Bronchus fibroblast of lung (primary cell): ENCODE measurements around the gene DTD2. TPM values are rescaled to one million over a fixed set of nuclear protein-coding genes. Genes with fewer than 3 reads are reported as not detected.

Experiments used
- total RNA-seq: library from RNA; depleted of rRNA; stranded (reverse); fragments of >200 nt; gene quantifications from 2 replicates; pipeline ENCODE4 v1.2.3, GENCODE V29; 2015

The DTD2 gene
- 31.2 and 35.6 TPM in 2 replicates for total RNA-seq

GRCh38 chr14:31456841-31457664, at the start of gene DTD2:
DTD2 (minus strand) TSS chr14:31457506; CDS start chr14:31457393, 113 bp downstream.

DNA sequence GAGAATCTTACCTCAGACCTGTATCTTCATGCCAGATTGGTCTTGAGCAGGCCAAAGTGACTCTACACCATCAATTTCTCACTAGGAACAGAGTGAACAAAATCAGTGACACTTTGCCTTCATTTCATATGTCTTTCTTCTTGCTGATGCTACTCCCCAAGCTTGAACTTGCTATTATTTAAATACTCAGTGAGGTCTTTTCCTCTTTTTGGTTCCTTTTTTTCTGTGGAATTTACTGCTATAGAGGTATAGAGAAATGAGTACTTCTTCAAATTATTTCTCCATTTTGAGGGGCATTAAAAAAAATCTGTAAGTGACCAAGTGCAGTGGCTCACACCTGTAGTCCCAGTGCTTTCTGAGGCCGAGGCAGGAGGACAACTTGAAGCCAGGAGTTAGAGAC, 30.6 kb upstream of the DTD2 start, which contains the start of gene GPR33:
TSS of gene GPR33 (minus strand) at position 154 of the 400 bp plus-strand sequence. CDS start 4,074 bp downstream, outside the sequence.

DNA sequence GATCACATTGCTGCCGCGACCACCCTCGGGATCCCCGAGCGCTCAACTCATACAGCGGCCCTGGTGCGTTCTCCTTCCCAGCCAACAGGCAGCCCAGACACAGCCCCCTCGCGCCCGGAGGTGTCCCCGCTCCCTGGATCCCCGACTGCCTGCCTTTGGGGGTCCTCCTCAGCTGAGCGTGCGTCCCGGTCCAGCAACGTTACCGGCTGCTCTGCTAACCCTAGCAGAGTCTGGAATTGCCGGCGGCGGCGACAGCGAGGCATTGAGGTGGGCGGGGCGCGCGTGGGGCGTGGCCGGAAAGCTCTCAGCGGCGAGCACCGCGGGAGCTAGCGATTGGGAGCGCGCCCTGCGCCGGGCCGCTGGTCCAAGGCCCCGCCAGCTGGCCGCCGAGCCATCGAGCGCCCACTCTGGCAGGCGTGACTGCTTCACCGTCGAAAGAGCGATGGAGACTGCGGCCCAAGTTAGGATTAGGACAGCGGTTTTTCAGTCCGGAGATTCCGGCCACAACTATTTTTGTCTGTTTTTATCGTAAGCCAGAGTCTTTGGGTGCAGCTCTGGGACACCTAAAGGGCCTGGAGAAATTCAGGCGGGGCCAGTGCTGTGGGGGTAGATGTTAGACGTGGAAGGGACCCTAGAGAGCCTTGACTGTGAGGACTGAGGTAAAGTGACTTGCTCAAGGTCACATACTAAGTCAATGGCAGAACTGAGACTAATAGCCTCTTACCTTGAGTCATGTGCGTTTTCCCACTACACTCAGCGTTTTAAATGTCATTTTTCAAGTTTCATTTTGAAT, 36.8 kb downstream of the DTD2 start, which contains the start of gene HEATR5A:
TSS of gene HEATR5A (minus strand) at position 232 of the 793 bp plus-strand sequence. CDS start 17,575 bp downstream, outside the sequence.

Other genes starting within 250 kb of the DTD2 start
- gene HECTD1, start 249.7 kb downstream of the DTD2 start, total RNA-seq: 46.8 and 62.5 TPM in 2 replicates
- 12.2 and 14.5 TPM in 2 replicates for gene HEATR5A, start 37.0 kb downstream of the DTD2 start, total RNA-seq
- gene GPR33, start 30.5 kb upstream of the DTD2 start, total RNA-seq: not detected in 2 replicates
- 10.4 and 11.1 TPM in 2 replicates for gene NUBPL, start 103.9 kb upstream of the DTD2 start, total RNA-seq